ENCODE results near the gene FGF12.
A peak's percentile ranks its signal among the peaks of the same experiment; 100 is the strongest.

The FGF12 gene

GRCh38 chr3:192435241-192435640 is 292.1 kb downstream of the FGF12 start:
- H3K4me1 ChIP-seq (ENCODE audit: low read length): no peaks in the 10 kb centered on the region
- no peaks in the 10 kb centered on the region for H3K27me3 ChIP-seq (ENCODE audit: low read depth, low read length)
- no peak overlapping the region for H3K27ac ChIP-seq (ENCODE audit: low read length)
- H3K9me3 ChIP-seq (ENCODE audit: insufficient read depth, low read length): no peaks in the 10 kb centered on the region
- H3K36me3 ChIP-seq (replicated peaks; ENCODE audit: low read depth, low read length): no peaks in the 10 kb centered on the region
- no peak overlapping the region for H3K9ac ChIP-seq (ENCODE audit: low read length)
- no peaks in the 10 kb centered on the region for H4K20me1 ChIP-seq (ENCODE audit: insufficient read depth, low read length)
- no peaks in the 10 kb centered on the region for H3K79me2 ChIP-seq (ENCODE audit: low read length)
- TF ChIP-seq CTCF (IDR thresholded peaks at IDR 0.05; ENCODE audit: low read depth, low read length): no peak
- TF ChIP-seq EZH2phosphoT487 (IDR thresholded peaks at IDR 0.05; ENCODE audit: low read depth): no peak
- no peak overlapping the region for H3K4me2 ChIP-seq (ENCODE audit: low read length)
- H3K4me3 ChIP-seq (ENCODE audit: low read length): no peak overlapping the region
- no peak overlapping the region for H2AFZ ChIP-seq (ENCODE audit: low read depth, low read length)

- Histone ChIP-seq H4K20me1 (ENCODE audit: insufficient read depth, low read length) (no peaks in the 10 kb centered on the region), H3K4me1 (ENCODE audit: low read length) (no peaks in the 10 kb centered on the region), H3K27me3 (ENCODE audit: low read depth, low read length) (no peaks in the 10 kb centered on the region), H3K9me3 (ENCODE audit: insufficient read depth, low read length) (no peaks in the 10 kb centered on the region), H3K4me2 (ENCODE audit: low read length) (no peak overlapping the region), H3K36me3 (replicated peaks; ENCODE audit: low read depth, low read length) (no peaks in the 10 kb centered on the region), H2AFZ (ENCODE audit: low read depth, low read length) (no peak overlapping the region), H3K79me2 (ENCODE audit: low read length) (no peaks in the 10 kb centered on the region), H3K4me3 (ENCODE audit: low read length) (no peak overlapping the region), H3K9ac (ENCODE audit: low read length) (no peak overlapping the region), H3K27ac (ENCODE audit: low read length) (no peak overlapping the region)
- TF ChIP-seq EZH2phosphoT487 (IDR thresholded peaks at IDR 0.05; ENCODE audit: low read depth) (no peak), CTCF (IDR thresholded peaks at IDR 0.05; ENCODE audit: low read depth, low read length) (no peak)
Measured at GRCh38 chr3:192434186-192434585, 293.2 kb downstream of the FGF12 start.

- Histone ChIP-seq H3K4me3 (ENCODE audit: low read length) (no peak overlapping the region), H2AFZ (ENCODE audit: low read depth, low read length) (no peak overlapping the region), H3K4me1 (ENCODE audit: low read length) (no peaks in the 10 kb centered on the region), H4K20me1 (ENCODE audit: insufficient read depth, low read length) (no peaks in the 10 kb centered on the region), H3K27ac (ENCODE audit: low read length) (no peak overlapping the region), H3K27me3 (ENCODE audit: low read depth, low read length) (no peaks in the 10 kb centered on the region), H3K9me3 (ENCODE audit: insufficient read depth, low read length) (no peaks in the 10 kb centered on the region), H3K9ac (ENCODE audit: low read length) (no peak overlapping the region), H3K4me2 (ENCODE audit: low read length) (no peak overlapping the region), H3K79me2 (ENCODE audit: low read length) (no peaks in the 10 kb centered on the region), H3K36me3 (replicated peaks; ENCODE audit: low read depth, low read length) (no peaks in the 10 kb centered on the region)
- TF ChIP-seq CTCF (IDR thresholded peaks at IDR 0.05; ENCODE audit: low read depth, low read length): no peak
- TF ChIP-seq EZH2phosphoT487 (IDR thresholded peaks at IDR 0.05; ENCODE audit: low read depth): no peak
Measured at GRCh38 chr3:192433704-192434103, 293.6 kb downstream of the FGF12 start.

GRCh38 chr3:192422997-192423342 is 304.4 kb downstream of the FGF12 start:
- H3K4me3 ChIP-seq (ENCODE audit: low read length): no peak overlapping the region
- H4K20me1 ChIP-seq (ENCODE audit: insufficient read depth, low read length): no peaks in the 10 kb centered on the region
- H3K9me3 ChIP-seq (ENCODE audit: insufficient read depth, low read length): no peaks in the 10 kb centered on the region
- no peaks in the 10 kb centered on the region for H3K36me3 ChIP-seq (replicated peaks; ENCODE audit: low read depth, low read length)
- no peak overlapping the region for H3K27ac ChIP-seq (ENCODE audit: low read length)
- TF ChIP-seq CTCF (IDR thresholded peaks at IDR 0.05; ENCODE audit: low read depth, low read length) (peak; percentile 68), EZH2phosphoT487 (IDR thresholded peaks at IDR 0.05; ENCODE audit: low read depth) (no peak)
- no peaks in the 10 kb centered on the region for H3K27me3 ChIP-seq (ENCODE audit: low read depth, low read length)
- no peaks in the 10 kb centered on the region for H3K79me2 ChIP-seq (ENCODE audit: low read length)
- H2AFZ ChIP-seq (ENCODE audit: low read depth, low read length): 0 out of 2 replicates have a peak overlapping the region, but pooled peaks have one; percentile 28
- no peak overlapping the region for H3K9ac ChIP-seq (ENCODE audit: low read length)
- 0 out of 2 replicates have a peak, but pooled peaks cover 6% of the 10 kb centered on the region for H3K4me1 ChIP-seq (ENCODE audit: low read length)
- no peak overlapping the region for H3K4me2 ChIP-seq (ENCODE audit: low read length)

Measured in OCI-LY3 (cell line).